HG02938 (cell line): Measurements from ENCODE around the gene POM121L2.

ENCODE experiments used
- ATAC-seq: cut with Tn5 transposase; IDR thresholded peaks from one replicate; pipeline ENCODE4 v1.9.1; 2021; ENCODE audit warnings: mild to moderate bottlenecking, moderate library complexity; ENCODE audit not compliant: unreplicated experiment

Gene POM121L2

GRCh38 chr6:27260836-27261375 is 51.2 kb downstream of the POM121L2 start:
- no peak for ATAC-seq

GRCh38 chr6:27260369-27260768 is 51.7 kb downstream of the POM121L2 start:
- ATAC-seq = no peak
